Neural progenitor cell (in vitro differentiated cells): ENCODE data around the gene MRPS9.

Source experiments
- EZH2phosphoT487 ChIP-seq: fragments of 200-600 bp; sonication (generic); IDR thresholded peaks from 2 replicates; pipeline ENCODE4 v1.6.1; 2017; ENCODE audit warnings: antibody characterized with exemption
- TF ChIP-seq, protein P1 (sequence below): fragments of 200-600 bp; sonication (generic); IDR thresholded peaks from 2 replicates; pipeline ENCODE4 v1.5.1; 2017; ENCODE audit warnings: antibody characterized with exemption, mild to moderate bottlenecking

- TF ChIP-seq EZH2phosphoT487: no peak
- TF ChIP-seq, protein P1, sequence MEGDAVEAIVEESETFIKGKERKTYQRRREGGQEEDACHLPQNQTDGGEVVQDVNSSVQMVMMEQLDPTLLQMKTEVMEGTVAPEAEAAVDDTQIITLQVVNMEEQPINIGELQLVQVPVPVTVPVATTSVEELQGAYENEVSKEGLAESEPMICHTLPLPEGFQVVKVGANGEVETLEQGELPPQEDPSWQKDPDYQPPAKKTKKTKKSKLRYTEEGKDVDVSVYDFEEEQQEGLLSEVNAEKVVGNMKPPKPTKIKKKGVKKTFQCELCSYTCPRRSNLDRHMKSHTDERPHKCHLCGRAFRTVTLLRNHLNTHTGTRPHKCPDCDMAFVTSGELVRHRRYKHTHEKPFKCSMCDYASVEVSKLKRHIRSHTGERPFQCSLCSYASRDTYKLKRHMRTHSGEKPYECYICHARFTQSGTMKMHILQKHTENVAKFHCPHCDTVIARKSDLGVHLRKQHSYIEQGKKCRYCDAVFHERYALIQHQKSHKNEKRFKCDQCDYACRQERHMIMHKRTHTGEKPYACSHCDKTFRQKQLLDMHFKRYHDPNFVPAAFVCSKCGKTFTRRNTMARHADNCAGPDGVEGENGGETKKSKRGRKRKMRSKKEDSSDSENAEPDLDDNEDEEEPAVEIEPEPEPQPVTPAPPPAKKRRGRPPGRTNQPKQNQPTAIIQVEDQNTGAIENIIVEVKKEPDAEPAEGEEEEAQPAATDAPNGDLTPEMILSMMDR: no peak
Measured at GRCh38 chr2:105125920-105126319, 88.1 kb downstream of the MRPS9 start.
